ENCODE measurements around the gene SFI1.

GRCh38 chr22:31586137-31586920 lies 90.0 kb downstream of the SFI1 start:
- TF ChIP-seq EZH2 (IDR thresholded peaks at IDR 0.05; ENCODE audit: insufficient read depth, poor library complexity, severe bottlenecking) (no peak), EZH2phosphoT487 (IDR thresholded peaks at IDR 0.05; ENCODE audit: insufficient read depth, low read depth) (no peak)
